Measurements from ENCODE around the gene OR51F1.

Gene OR51F1

GRCh38 chr11:4766420-4767043, 3.2 kb downstream of the OR51F1 start (continued):
- no peak for TF ChIP-seq ZNF404 (tag by site-specific recombination; IDR thresholded peaks at IDR 0.05)
- TF ChIP-seq ZNF514 (tag by site-specific recombination; IDR thresholded peaks at IDR 0.05): no peak
- TF ChIP-seq ZNF777 (tag by site-specific recombination; IDR thresholded peaks at IDR 0.05; ENCODE audit: borderline replicate concordance): no peak
- TF ChIP-seq ZNF426 (tag by site-specific recombination; IDR thresholded peaks at IDR 0.05): no peak
- no peak for TF ChIP-seq KLF1 (tag by site-specific recombination; IDR thresholded peaks at IDR 0.05)
- TF ChIP-seq ZNF843 (tag by site-specific recombination; IDR thresholded peaks at IDR 0.05): no peak
- no peak for TF ChIP-seq PBX3 (CRISPR knock-in tag; IDR thresholded peaks at IDR 0.05)
- no peak for TF ChIP-seq ZNF560 (tag by site-specific recombination; IDR thresholded peaks at IDR 0.05; ENCODE audit: borderline replicate concordance)
- no peak for TF ChIP-seq ZNF324 (tag by site-specific recombination; IDR thresholded peaks at IDR 0.05)

GRCh38 chr11:4763096-4763495, 6.6 kb downstream of the OR51F1 start:
- CTCF ChIA-PET: no interaction called here
- no peaks in the 10 kb centered on the region for H3K4me1 ChIP-seq (ENCODE audit: control insufficient read depth, insufficient read depth, low read length)
- no peak for TF ChIP-seq TSHZ1 (tag by site-specific recombination; IDR thresholded peaks at IDR 0.05; ENCODE audit: borderline replicate concordance)
- TF ChIP-seq SP3 (tag by site-specific recombination; IDR thresholded peaks at IDR 0.05): no peak
- no peak for TF ChIP-seq ZNF514 (tag by site-specific recombination; IDR thresholded peaks at IDR 0.05)
- TF ChIP-seq ZNF692 (tag by site-specific recombination; IDR thresholded peaks at IDR 0.05): no peak
- TF ChIP-seq ZNF174 (tag by site-specific recombination; IDR thresholded peaks at IDR 0.05): no peak
- TF ChIP-seq ZNF624 (tag by site-specific recombination; IDR thresholded peaks at IDR 0.05): no peak
- TF ChIP-seq ZNF530 (tag by site-specific recombination; IDR thresholded peaks at IDR 0.05; ENCODE audit: low read depth): no peak
- TF ChIP-seq ZNF654 (tag by site-specific recombination; IDR thresholded peaks at IDR 0.05; ENCODE audit: low read depth): no peak
- TF ChIP-seq ELK4 (IDR thresholded peaks at IDR 0.05; ENCODE audit: borderline replicate concordance, low read depth, low read length): no peak
- TF ChIP-seq ZNF274 (IDR thresholded peaks at IDR 0.05; ENCODE audit: low read length): no peak
- no peak for TF ChIP-seq ZNF274 (tag by site-specific recombination; IDR thresholded peaks at IDR 0.05; ENCODE audit: borderline replicate concordance)
- no peak for TF ChIP-seq PATZ1 (tag by site-specific recombination; IDR thresholded peaks at IDR 0.05)
- TF ChIP-seq BCL6B (tag by site-specific recombination; IDR thresholded peaks at IDR 0.05): no peak
- TF ChIP-seq ZNF248 (tag by site-specific recombination; IDR thresholded peaks at IDR 0.05): no peak
- no peak for TF ChIP-seq GLIS1 (tag by site-specific recombination; IDR thresholded peaks at IDR 0.05)
- no peaks in the 10 kb centered on the region for H3K36me3 ChIP-seq (ENCODE audit: control insufficient read depth in 2 of 2, insufficient read depth in 1 of 2, low read length in 2 of 2)
- POLR2A ChIA-PET: no interaction called here
- H3K4me3 ChIP-seq (ENCODE audit: low read depth, low read length): no peak overlapping the region
- no peak overlapping the region for H3K27ac ChIP-seq (ENCODE audit: extremely low read depth, low read depth, low read length)
- no peaks in the 10 kb centered on the region for H3K9me3 ChIP-seq (ENCODE audit: control insufficient read depth, insufficient read depth, low read depth, low read length)

All from HEK293 (cell line).